ENCODE data around the gene CALHM3.

DNA sequence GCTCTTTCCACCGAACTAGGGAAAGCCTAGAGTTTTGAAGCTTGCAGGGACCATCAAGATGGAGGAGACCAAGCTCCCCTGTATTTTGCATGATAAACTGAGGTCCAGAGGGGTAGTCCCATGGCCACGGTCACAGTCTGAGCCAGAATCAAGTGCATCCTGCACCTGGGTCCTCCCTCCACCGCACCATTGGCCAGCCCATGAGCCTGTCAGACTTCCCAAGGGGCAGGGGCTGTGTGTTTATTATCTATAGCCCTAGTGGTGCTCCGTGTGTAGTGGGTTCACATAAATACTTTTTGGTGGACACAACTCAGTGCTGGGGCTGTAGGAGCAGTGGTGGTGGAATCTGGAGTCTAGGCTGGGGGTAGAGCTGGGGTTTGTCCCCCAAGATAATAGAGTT lies 3.6 kb downstream of the CALHM3 start:
- TF ChIP-seq, protein P1, sequence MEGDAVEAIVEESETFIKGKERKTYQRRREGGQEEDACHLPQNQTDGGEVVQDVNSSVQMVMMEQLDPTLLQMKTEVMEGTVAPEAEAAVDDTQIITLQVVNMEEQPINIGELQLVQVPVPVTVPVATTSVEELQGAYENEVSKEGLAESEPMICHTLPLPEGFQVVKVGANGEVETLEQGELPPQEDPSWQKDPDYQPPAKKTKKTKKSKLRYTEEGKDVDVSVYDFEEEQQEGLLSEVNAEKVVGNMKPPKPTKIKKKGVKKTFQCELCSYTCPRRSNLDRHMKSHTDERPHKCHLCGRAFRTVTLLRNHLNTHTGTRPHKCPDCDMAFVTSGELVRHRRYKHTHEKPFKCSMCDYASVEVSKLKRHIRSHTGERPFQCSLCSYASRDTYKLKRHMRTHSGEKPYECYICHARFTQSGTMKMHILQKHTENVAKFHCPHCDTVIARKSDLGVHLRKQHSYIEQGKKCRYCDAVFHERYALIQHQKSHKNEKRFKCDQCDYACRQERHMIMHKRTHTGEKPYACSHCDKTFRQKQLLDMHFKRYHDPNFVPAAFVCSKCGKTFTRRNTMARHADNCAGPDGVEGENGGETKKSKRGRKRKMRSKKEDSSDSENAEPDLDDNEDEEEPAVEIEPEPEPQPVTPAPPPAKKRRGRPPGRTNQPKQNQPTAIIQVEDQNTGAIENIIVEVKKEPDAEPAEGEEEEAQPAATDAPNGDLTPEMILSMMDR (IDR thresholded peaks at IDR 0.05), result no peak
- no peak for TF ChIP-seq POLR2A (IDR thresholded peaks at IDR 0.05)
